ENCODE measurements around the gene HSDL1.
A peak's percentile ranks its signal among the peaks of the same experiment; 100 is the strongest.

HSDL1 gene

GRCh38 chr16:84104231-84104630 lies 40.7 kb downstream of the HSDL1 start:
- no peak for DNase-seq

- DNase-seq: no peak
These were observed 41.3 kb downstream of the HSDL1 start for GRCh38 chr16:84103678-84104077.

- DNase-seq: no peak
These were observed 46.0 kb downstream of the HSDL1 start for GRCh38 chr16:84098939-84099338.

- DNase-seq: no peak
These were observed 48.5 kb downstream of the HSDL1 start for GRCh38 chr16:84096447-84097005.

GRCh38 chr16:84095466-84095865 lies 49.5 kb downstream of the HSDL1 start:
- DNase-seq: no peak

GRCh38 chr16:84093879-84094270 lies 51.1 kb downstream of the HSDL1 start:
- DNase-seq: no peak

- DNase-seq: no peak
These were observed 51.7 kb downstream of the HSDL1 start for GRCh38 chr16:84093120-84093878.

GRCh38 chr16:84091460-84091859 lies 53.5 kb downstream of the HSDL1 start:
- DNase-seq: no peak

GRCh38 chr16:84090211-84090610 lies 54.8 kb downstream of the HSDL1 start:
- no peak for DNase-seq

- DNase-seq: peak; percentile 45
These were observed 56.1 kb downstream of the HSDL1 start for GRCh38 chr16:84088695-84089395.

GRCh38 chr16:84087466-84088151 lies 57.4 kb downstream of the HSDL1 start:
- no peak for DNase-seq

GRCh38 chr16:84087001-84087400 lies 58.0 kb downstream of the HSDL1 start:
- no peak for DNase-seq

GRCh38 chr16:84086341-84086740 lies 58.6 kb downstream of the HSDL1 start:
- no peak for DNase-seq

GRCh38 chr16:84085773-84086172 lies 59.2 kb downstream of the HSDL1 start:
- DNase-seq: no peak

- no peak for DNase-seq
These were observed 59.7 kb downstream of the HSDL1 start for GRCh38 chr16:84085271-84085667.

GRCh38 chr16:84084570-84085270 lies 60.3 kb downstream of the HSDL1 start:
- DNase-seq: peak; percentile 75

- DNase-seq: no peak
These were observed 62.0 kb downstream of the HSDL1 start for GRCh38 chr16:84082835-84083569.

- DNase-seq: no peak
These were observed 62.9 kb downstream of the HSDL1 start for GRCh38 chr16:84082110-84082509.

- DNase-seq: no peak
These were observed 63.5 kb downstream of the HSDL1 start for GRCh38 chr16:84081446-84081989.

GRCh38 chr16:84080813-84081212 lies 64.2 kb downstream of the HSDL1 start:
- DNase-seq: no peak

GRCh38 chr16:84080378-84080777 lies 64.6 kb downstream of the HSDL1 start:
- DNase-seq: no peak

GRCh38 chr16:84079664-84080063 lies 65.3 kb downstream of the HSDL1 start:
- no peak for DNase-seq

Measured in CD4-positive, alpha-beta T cell treated with Interleukin-12 subunit alpha and Interleukin-12 subunit beta, for 1 hour (primary cell).